ENCODE results near the gene HIRA.

DNA sequence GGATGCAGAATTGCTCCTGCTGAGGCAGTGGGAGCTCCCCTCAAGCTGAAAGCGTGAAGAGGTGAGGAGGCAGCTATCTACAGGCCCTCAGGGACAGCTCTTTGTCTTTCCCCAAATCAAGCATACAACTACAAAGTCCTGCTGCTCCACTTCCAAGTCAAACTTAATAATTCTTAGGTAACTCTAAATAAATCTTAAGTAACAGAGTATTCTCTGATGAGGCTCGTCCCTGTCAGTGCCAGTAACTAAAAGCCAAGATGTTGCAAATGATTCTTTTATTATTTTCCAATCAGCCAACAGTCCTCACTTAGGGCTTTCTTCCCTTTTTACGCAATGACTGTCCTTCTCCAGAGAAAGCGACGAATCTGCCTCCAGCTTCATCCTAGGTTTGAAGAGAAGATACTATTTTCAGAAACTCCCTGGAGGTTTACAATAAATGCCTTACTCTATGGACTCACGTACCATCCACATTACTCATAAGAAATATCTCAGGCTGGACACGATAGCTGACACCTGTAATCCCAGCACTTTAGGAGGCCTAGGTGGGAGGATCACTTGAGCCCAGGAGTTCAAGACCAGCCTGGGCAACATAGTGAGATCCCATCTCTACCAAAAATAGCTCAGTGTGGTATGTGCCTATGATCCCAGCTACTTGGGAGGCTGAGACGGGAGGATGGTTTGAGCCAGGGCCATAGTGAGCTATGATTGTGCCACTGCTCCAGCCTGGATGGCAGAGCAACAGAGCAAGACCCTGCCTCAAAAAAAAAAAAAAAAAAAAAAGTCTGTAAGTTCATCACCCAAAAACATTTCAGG, 19.0 kb upstream of the HIRA start:
- TF ChIP-seq CTCF (IDR thresholded peaks at IDR 0.05; ENCODE audit: low read depth, low read length, poor library complexity, severe bottlenecking) (no peak), EZH2phosphoT487 (IDR thresholded peaks at IDR 0.05; ENCODE audit: borderline replicate concordance, low read length) (no peak)

Measured in DOHH2 (cell line).